GM12872 (cell line): ENCODE results near the gene PARVB.

ENCODE experiments used
- CTCF ChIP-seq: IDR thresholded peaks from 3 replicates; pipeline ENCODE4 v1.5.1; 2011; ENCODE audit warnings: low read depth, mild to moderate bottlenecking, low read length, moderate library complexity; ENCODE audit not compliant: insufficient read depth

The PARVB gene

GRCh38 chr22:44087089-44087430 is 63.0 kb downstream of the PARVB start:
- TF ChIP-seq CTCF = no peak

- TF ChIP-seq CTCF = no peak
Observed at GRCh38 chr22:44088976-44089570, 65.0 kb downstream of the PARVB start.

- TF ChIP-seq CTCF = no peak
Observed at GRCh38 chr22:44089717-44090570, 65.8 kb downstream of the PARVB start.

- TF ChIP-seq CTCF = no peak
Observed at GRCh38 chr22:44090571-44090905, 66.4 kb downstream of the PARVB start.

- peak; percentile 35; the same call in 2 of the 3 replicates for TF ChIP-seq CTCF
Observed at GRCh38 chr22:44091021-44091721, 67.1 kb downstream of the PARVB start.

GRCh38 chr22:44091751-44092150 is 67.6 kb downstream of the PARVB start:
- no peak for TF ChIP-seq CTCF

- no peak for TF ChIP-seq CTCF
Observed at GRCh38 chr22:44092636-44093220, 68.6 kb downstream of the PARVB start.
